ENCODE data around the gene NBEA.

- TF ChIP-seq CTCF (IDR thresholded peaks at IDR 0.05) (no peak), POLR2A (IDR thresholded peaks at IDR 0.05) (no peak)
Measured at GRCh38 chr13:35534343-35534742, 592.3 kb downstream of the NBEA start.
